ENCODE data around the gene CSTF2T.

- TF ChIP-seq CTCF (IDR thresholded peaks at IDR 0.05; ENCODE audit: low read length) (no peak), EZH2 (IDR thresholded peaks at IDR 0.05; ENCODE audit: borderline replicate concordance, low read length) (no peak)
Observed at GRCh38 chr10:51649064-51649463, 50.3 kb downstream of the CSTF2T start.
